ENCODE measurements around the gene MAPKBP1. TPM values are rescaled to one million over a fixed set of nuclear protein-coding genes. Genes with fewer than 3 reads are reported as not detected.
"Not testable (repeated sequence)": the region's sequence is repeated elsewhere in the genome, so short reads cannot be mapped to it uniquely, and the experiment has no call there.

Gene MAPKBP1
- 8.2 and 9.0 TPM in 2 replicates for total RNA-seq (2014; rRNA removed; shearing (Covaris generic))
- polyA plus RNA-seq (2014; cell fraction: nucleus; rRNA removed) = 30.8 and 37.5 TPM in 2 replicates

DNA sequence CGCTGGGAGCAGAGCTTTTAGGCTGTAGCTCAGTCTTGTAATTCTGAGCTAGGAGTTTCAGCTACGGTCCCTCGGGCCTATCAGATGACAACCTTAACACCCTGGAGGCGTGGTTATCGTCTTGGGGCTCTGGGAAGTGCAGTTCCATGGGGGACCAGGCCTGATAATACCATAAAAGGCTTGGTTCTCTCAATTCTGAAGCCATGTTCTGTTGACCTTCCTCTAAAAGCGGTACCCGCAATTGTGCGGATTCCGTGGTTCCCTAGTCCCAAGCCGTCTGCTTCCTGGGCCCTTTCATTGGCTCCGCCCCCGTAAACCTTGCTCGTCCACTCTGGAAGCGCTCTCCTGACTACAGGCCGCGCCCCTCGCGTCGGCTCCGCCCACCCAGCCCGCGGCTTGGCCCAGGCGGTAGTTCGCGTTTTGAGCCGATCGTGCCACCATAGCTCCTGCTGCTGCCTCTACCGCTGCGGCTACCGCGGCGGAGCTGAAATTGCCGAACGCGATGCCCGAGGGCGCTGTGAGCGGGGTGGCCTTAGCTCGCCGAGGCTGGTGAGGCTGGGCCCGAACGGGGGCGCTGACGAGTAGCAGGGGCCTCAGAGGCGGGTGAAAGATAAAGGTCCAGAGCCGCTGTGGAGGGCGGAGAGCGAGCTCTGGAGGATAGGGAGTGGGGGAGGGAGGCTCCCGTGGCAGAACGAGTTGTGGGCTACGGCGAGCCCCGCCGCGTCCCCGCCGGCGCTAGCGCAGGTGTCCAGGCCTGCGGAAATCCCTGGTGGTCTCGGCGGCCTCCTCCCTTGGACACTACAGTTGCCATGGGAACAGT is at the start of gene MAPKBP1:
Gene MAPKBP1, plus strand, starts transcription at position 423 of the 820 bp plus-strand sequence. CDS start 792 bp downstream, outside the sequence.
- peak; percentile 96 for DNase-seq (ENCODE audit: extremely low read depth, low read depth)

DNA sequence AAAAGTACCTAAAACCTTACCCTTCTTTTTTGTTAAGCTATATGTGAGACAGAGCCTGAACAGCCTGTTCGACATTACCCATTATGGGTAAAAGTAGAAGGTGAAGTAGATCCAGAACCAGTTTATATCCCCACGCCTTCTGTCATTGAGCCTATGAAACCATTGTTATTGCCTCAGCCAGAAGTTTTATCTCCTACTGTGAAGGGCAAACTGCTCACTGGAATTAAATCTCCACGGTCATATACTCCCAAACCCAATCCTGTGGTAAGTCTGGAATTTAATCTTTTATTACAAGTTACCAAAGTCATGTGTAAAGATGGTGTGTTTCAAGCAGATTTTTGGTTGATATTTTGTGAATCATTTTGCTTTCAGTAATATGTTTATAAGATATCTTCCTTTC is 47.1 kb upstream of the MAPKBP1 start:
- no peak for DNase-seq (ENCODE audit: extremely low read depth, low read depth)

GRCh38 chr15:41728061-41728460 is 46.2 kb upstream of the MAPKBP1 start:
- not testable (repeated sequence) for DNase-seq (ENCODE audit: extremely low read depth, low read depth)

DNA sequence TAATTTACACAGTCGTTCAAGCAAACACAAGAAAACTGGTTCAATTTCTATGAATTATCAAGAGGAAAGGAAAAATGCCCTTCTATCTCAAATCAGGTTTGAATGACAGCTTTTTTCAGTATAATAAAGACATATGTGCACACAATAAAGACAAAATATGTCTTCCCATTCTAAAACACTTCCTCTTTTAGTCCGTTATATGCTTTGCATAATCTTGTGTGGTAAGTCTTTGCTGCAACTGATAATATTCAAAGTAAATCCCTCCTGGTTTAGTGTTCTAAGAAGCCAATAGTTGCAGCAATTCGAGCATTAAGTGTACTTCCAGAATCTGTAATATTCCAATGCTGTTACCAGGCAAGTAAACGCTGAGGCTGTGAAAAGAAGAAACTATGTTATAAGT is 43.7 kb upstream of the MAPKBP1 start:
- DNase-seq (ENCODE audit: extremely low read depth, low read depth) = no peak

GRCh38 chr15:41732483-41732882 is 41.8 kb upstream of the MAPKBP1 start:
- DNase-seq (ENCODE audit: extremely low read depth, low read depth) = no peak

DNA sequence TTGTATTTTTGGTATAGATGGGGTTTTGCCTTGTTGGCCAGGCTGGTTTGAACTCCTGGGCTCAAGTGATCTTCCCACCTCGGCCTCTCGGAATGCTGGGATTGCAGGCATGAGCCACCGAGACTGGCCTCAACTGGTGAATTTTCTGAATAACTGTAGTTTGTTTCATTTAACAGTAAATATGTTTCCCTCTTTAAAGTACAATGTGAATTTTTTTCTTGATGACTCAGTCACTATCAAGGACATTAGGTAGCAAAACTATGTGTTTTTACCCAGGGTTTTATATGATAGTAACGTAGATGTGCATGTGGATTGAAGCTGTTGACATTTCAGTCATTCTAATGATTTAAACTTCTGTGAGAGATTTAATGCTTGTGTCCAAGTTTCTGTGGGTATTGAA is 40.2 kb upstream of the MAPKBP1 start:
- no peak for DNase-seq (ENCODE audit: extremely low read depth, low read depth)

DNA sequence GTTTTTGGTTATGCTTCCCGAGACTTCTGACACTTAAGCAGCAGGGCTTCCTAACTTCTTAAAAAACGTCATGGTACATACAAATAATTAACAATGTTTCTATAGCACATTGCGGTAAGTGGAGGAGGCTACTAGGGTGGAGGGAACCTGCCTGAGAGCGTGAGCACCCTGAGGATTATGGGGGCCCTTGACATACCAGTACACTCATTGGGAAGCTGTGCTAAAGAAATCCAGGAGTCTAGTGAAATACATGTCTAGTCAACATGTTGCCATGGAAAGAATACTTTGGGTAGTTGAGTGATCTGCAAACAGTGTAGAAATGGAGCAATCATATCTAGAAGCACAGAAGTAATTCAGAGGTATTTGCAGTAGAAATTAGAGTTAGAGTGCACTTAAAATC is 39.2 kb upstream of the MAPKBP1 start:
- no peak for DNase-seq (ENCODE audit: extremely low read depth, low read depth)

- DNase-seq (ENCODE audit: extremely low read depth, low read depth) = not testable (repeated sequence)
These were observed 38.8 kb upstream of the MAPKBP1 start for GRCh38 chr15:41735492-41735891.

GRCh38 chr15:41746802-41747201 is 27.5 kb upstream of the MAPKBP1 start:
- no peak for DNase-seq (ENCODE audit: extremely low read depth, low read depth)

GRCh38 chr15:41756198-41756597 is 18.1 kb upstream of the MAPKBP1 start:
- no peak for DNase-seq (ENCODE audit: extremely low read depth, low read depth)

GRCh38 chr15:41772720-41773331 is 1.5 kb upstream of the MAPKBP1 start:
- peak; percentile 49 for DNase-seq (ENCODE audit: extremely low read depth, low read depth)

DNA sequence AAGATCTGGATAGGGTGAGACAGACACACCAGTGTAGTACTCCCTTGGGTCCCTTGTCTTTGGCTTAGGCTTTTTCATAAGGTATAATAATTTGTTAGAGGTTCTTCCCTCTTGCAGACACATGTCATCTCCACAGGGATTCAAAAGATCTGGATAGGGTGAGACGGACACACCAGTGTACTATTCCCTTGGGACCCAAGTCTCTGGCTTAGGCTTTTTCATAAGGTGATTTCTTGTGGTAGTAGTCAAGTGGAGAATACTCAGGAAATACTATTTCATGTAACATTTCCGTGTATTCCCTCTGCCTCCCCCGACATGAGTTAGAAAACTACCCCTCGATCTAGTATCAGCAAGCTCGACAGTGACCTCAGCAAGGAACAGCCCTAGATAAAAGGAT is 954 bp upstream of the MAPKBP1 start:
- no peak for DNase-seq (ENCODE audit: extremely low read depth, low read depth)

- DNase-seq (ENCODE audit: extremely low read depth, low read depth) = no peak
These were observed 589 bp upstream of the MAPKBP1 start for GRCh38 chr15:41773729-41774061.

DNA sequence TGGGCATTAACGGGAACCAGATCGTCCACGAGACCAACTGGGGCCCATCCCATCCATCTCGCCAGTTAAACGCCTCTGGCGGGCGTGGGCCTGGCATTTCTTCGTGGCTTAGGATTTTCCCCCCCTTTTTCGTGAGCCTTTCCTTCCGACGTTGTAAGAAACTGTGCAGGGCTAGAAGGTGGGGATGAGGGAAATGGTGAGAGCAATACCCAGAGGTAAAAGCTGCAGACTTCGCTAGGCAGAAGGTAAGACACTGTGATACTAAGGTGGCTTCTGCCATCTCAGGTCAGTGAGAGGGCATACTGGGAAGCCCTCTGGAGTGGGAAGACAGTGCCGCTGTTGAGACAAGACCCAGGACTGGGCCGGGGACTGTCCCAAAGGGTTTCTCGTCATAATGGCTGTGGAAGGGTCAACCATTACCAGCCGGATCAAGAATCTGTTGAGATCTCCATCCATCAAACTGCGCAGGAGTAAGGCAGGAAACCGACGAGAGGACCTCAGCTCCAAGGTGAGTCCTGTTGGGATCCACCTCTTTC is 666 bp downstream of the MAPKBP1 start:
- DNase-seq (ENCODE audit: extremely low read depth, low read depth) = no peak

DNA sequence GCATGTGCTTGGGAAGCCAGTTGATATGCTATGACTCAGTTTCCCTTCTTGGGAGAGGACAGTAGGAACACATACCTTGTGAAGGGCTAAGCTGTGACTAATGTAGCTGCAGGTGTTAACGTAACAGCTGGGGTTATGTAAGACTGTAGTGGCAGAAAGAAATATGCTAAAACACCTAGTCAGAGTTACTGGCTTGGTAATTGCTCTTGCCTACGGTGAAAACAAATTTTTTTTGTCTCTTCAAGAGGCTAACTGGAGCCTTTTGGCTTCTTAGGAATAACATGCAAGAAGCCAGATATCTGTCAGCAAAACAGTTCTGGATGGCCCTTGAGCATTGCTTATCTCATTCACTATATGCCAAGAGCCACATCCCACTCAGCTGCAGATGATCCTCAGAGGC is 1.4 kb downstream of the MAPKBP1 start:
- DNase-seq (ENCODE audit: extremely low read depth, low read depth) = no peak

- no peak for DNase-seq (ENCODE audit: extremely low read depth, low read depth)
These were observed 3.2 kb downstream of the MAPKBP1 start for GRCh38 chr15:41777421-41777973.

DNA sequence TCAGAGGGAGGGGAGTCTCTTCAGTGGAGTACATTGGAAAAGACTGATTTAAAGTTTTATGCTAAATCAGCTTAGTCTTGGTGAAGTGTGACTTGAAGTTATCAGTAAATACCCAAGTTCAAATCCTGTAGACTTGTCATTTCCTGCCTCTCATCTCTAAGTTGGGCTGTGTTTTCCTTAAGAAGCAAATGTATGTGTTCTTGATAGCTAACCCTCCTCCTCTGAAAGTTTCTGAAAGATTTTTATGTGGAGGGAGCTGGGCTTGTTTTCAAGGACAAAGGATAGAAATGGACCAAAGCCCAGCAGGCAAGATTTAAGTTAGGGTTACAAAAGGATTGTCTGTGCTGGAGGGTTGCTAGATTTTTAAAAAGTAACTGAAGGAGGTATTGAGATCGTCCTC is 4.2 kb downstream of the MAPKBP1 start:
- no peak for DNase-seq (ENCODE audit: extremely low read depth, low read depth)

- no peak for DNase-seq (ENCODE audit: extremely low read depth, low read depth)
These were observed 5.4 kb downstream of the MAPKBP1 start for GRCh38 chr15:41779662-41780157.

DNA sequence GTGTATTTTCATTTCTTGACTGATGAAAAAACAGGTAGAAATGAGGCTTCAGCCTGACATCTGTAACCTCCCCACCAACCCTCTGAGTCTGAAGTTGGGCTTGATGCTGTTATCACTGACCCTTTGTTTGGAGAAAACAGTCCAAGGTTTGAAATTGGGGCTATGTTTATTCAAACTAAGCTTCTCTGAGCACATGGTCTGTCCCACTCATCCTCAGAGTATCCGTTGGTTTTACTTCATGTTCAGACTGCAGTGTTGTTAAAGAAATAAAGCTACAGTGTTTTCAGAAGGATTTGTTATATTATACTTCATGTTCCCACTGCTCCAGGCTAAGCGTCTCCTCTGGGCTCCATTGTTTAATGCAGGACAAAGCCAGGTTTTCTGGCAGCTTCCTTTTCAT is 6.0 kb downstream of the MAPKBP1 start:
- no peak for DNase-seq (ENCODE audit: extremely low read depth, low read depth)

DNA sequence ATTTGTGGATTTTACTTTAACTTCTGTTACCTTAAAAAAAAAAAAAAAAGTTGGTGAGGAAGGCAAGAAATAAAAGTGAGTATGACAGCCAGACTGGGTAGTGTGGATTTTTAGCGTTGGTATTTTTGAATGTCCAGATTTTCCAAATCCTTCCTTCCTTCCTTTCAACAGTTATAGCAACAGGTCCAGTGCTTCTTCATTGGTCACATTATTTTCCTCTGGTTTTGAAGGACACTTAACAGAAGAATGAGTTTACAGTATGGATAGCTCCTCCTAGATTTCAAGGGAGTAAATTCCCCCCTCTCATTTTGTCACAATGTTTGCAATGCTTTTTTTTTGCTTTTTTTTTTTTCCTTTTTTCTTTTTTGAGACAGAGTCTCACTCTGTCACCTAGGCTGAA is 6.4 kb downstream of the MAPKBP1 start:
- no peak for DNase-seq (ENCODE audit: extremely low read depth, low read depth)
